Lung microvascular endothelial cell (primary cell): ENCODE measurements around the gene ATRNL1. TPM values are rescaled to one million over a fixed set of nuclear protein-coding genes. Genes with fewer than 3 reads are reported as not detected.

Source experiments
- DNase-seq, 2 donors: peaks; one replicate each; pipeline versions ENCODE4 v3.0.0 to v3.0.0-alpha.2; 2010; ENCODE audit warnings: low read depth in 2 of 2
- total RNA-seq: library from RNA; depleted of rRNA; stranded (reverse); fragments of >200 nt; gene quantifications from 2 replicates; pipeline ENCODE4 v1.2.1, GENCODE V29; 2014

ATRNL1 gene
- total RNA-seq, 1 donor from 2014 or later, result 0.20 TPM

DNA sequence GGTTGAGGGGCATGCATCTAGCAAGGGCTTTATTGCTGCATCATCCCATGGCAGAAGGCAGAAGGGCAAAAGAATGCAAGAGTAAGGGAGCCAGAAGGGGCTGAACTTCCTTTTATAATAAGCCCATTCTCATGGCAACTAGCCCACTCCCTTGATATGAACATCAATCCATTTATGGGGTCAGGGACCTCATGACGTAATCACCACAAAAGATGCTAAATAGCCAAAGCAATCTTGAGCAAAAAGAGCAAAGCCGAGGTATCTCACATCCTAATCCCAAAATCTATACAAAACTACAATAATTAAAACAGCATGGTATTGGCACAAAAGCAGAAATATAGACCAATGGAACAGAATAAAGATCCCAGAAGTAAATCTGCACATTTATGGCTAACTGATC lies 499.9 kb downstream of the ATRNL1 start:
- no peak for DNase-seq

GRCh38 chr10:115604627-115605026 lies 511.5 kb downstream of the ATRNL1 start:
- no peak for DNase-seq

GRCh38 chr10:115606086-115606485 lies 512.9 kb downstream of the ATRNL1 start:
- DNase-seq, result no peak

DNA sequence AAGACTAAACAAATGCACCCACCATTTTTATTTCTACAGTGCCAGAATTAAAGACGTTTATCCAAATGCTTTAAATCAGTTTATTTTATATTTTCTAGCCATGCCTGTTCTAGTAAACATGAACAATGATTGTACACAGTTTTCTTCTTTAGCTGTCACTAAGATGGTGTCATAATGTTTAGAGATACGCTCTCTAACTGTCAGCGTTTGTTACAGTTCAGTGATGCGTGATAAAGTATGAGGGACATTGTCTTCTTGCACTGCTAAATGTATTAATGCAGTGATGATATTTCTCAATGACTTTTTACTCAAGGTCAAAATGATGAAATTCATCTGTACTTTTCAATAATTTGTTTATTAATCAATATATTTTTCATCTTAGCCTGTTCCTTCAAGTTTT lies 513.6 kb downstream of the ATRNL1 start:
- DNase-seq, result no peak

DNA sequence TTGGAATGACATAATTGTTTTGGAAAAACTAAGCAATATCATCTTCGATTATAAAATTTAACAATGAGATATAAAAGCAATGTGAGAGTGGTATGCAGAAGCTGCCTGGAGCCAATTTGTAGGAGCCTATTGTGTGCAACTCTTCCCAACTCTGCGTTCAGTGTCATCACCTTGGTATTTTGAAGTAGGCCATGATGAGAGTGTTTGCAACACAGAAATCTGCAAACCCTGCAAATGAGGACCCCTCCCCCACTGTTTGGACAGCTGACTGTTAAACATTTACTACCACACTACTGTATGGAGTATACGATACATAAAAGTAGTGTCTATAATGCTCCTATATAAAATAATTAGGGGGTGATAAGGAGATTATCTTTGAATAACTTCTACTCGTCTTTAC lies 531.3 kb downstream of the ATRNL1 start:
- DNase-seq, result no peak

GRCh38 chr10:115628616-115629015 lies 535.5 kb downstream of the ATRNL1 start:
- DNase-seq, result no peak

DNA sequence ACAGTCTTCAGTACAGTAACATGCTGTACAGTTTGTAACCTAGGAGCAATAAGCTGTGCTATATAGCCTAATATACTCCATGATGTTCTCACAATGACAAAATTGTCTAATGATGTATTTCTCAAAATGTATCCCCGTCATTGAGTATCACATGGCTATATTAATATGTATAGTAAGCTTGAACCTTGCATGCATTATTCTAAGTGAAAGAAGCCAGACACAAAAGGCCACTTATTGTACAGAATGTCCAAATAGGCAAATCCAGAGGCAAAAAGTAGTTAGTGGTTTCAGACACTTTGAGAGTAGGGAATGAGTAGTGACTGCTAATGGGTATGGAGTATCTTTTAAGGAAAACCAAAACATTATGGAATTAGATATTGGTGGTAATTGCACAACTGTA lies 545.1 kb downstream of the ATRNL1 start:
- DNase-seq, result no peak

- DNase-seq, result no peak
These were observed 556.1 kb downstream of the ATRNL1 start for GRCh38 chr10:115649217-115649616.

GRCh38 chr10:115653473-115653872 lies 560.3 kb downstream of the ATRNL1 start:
- no peak for DNase-seq

GRCh38 chr10:115654961-115655360 lies 561.8 kb downstream of the ATRNL1 start:
- DNase-seq, result no peak

- no peak for DNase-seq
These were observed 564.1 kb downstream of the ATRNL1 start for GRCh38 chr10:115657161-115657860.

- DNase-seq, result no peak
These were observed 566.5 kb downstream of the ATRNL1 start for GRCh38 chr10:115659616-115660015.

GRCh38 chr10:115660391-115660790 lies 567.2 kb downstream of the ATRNL1 start:
- no peak for DNase-seq

DNA sequence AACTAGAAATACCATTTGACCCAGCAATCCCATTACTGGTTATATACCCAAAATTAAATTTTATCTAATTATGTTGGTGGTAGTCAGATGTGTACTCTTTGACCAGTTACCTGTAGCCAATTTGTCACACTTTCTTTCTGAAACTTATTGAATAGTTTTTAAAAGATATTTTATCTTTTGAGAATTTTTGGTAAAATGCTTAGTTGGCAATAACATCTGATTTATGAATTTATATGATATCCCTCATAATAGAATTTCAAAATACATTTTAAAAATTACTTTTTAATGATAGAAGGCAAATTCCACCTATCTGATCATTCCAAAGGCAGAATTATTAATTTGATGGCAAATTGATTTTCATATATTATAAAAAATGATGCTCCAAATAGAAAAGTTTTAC lies 569.3 kb downstream of the ATRNL1 start:
- no peak for DNase-seq

DNA sequence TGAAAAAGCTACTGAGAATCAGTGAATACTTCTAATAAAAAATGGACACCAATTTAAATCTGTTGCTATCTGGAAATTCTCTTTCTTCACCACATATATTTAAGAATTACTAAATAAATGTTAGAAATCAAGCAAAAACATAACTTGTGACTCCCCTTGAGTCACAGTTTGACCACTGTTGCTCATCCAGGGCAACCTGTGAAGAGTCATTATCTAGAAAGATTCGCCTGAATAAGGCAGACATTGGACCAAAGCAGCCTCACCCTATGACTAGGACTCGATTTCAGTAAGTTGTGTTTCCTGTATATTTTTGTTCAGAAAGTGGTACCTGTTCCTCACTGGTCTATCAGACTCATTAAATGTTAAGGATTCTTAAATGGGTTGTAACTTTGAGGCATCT lies 572.4 kb downstream of the ATRNL1 start:
- DNase-seq, result no peak

DNA sequence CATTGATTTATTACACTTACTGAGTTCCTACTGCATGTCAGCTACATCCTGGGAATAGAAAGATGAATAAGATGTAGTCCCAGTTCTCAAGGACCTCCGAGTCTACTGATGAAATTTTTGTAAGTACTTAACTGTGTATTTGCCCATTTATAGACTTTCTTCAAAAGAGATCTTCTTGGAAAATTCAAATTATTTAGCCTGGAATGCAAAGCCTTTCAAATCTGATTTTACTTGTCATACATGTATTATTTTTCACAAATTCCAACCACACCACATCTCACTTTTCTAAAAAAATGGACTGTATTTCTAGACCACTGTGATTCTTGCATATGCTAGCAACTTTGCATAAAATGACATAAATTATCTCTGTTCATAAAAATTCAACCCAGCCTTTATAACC lies 581.3 kb downstream of the ATRNL1 start:
- DNase-seq, result no peak

- DNase-seq, result no peak
These were observed 603.6 kb downstream of the ATRNL1 start for GRCh38 chr10:115696747-115697146.

DNA sequence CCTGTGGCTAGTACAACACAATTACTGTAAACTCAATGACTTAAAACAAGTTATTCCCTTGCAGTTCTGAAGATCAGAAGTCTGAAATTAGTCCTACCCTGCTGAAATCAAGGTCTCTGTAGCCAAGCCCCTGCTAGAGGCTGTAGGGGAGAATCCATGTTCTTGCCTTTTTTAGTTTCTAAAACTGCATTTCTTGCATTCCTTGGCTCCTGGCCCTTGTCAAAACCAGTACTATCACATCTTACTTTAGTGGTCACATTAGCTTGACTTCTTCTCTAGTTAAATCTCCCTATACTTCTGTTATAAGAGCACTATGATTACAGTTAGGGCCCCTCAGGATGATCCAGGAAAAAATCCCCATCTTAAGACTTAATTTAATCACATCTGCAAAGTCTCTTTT lies 612.9 kb downstream of the ATRNL1 start:
- no peak for DNase-seq

GRCh38 chr10:115706488-115707076 lies 613.4 kb downstream of the ATRNL1 start:
- DNase-seq, result peak; percentile 24 to 68

DNA sequence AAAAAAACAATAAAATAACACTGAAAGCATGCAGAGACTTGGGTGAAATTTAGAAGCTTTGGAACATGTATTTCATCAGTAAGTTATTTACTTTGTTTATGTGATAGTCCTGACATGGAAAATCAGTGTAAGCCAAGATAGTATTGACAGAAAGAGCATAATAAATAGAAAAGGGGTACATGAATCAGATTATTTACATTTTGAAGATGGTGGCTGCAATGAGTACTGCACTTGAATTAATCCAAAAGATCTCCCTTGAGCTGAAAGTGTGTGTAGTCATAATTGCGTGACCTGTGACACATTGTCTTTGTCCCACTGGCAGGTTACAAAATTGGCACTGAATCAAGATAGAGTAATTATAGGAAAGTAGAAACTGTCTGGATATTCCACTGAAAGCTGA lies 617.0 kb downstream of the ATRNL1 start:
- DNase-seq, result no peak

DNA sequence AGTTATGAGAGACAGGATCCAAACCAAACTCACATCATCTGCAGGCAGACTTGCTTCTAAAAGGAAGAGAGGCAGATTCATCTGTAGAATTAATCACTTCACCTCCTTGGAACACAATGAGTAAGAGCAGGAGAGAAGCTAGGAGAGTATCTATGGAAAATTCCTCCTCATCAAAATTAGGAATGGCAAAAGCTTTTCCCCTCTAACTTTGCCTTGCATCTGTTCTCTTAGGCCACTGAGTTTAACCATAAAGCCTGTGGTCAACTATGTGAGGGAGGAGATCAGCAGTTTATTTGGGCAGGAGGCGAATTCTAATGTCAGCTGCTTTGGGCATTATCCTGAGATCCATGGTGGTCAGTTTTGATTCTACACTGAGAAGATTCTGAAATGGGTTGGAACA lies 618.1 kb downstream of the ATRNL1 start:
- DNase-seq, result no peak

- DNase-seq, result no peak
These were observed 627.0 kb downstream of the ATRNL1 start for GRCh38 chr10:115720121-115720520.

GRCh38 chr10:115727129-115727528 lies 634.0 kb downstream of the ATRNL1 start:
- no peak for DNase-seq

DNA sequence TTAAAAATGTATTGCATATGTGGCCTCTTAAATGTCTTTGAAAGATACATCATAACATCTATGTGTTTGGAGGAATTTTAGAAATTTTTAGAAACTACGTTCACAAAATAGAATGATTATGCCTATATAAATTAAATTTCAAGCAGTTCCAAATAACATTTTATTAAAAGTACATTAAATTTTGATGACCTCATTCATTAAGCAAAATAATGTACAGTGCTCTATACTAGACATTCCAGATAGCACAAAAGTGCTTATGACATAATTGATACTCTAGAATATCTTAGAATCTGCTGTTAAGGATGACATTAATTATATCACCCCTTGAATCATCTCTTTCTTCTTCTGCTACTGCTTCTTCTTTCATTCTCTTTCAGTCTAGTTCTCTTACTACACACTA lies 650.9 kb downstream of the ATRNL1 start:
- DNase-seq, result no peak
